ENCODE results near the gene CCDC87.
"Not testable (repeated sequence)": the region's sequence is repeated elsewhere in the genome, so short reads cannot be mapped to it uniquely, and the experiment has no call there.

The CCDC87 gene

GRCh38 chr11:66592457-66593302, at the start of gene CCDC87, which contains the start of gene CCS:
TSS of gene CCDC87 (minus strand) at chr11:66593063. CDS start at chr11:66593015, 48 bp downstream.
TSS of gene CCS (plus strand) at chr11:66593185. CDS start at chr11:66593262, 77 bp downstream.
- peak; percentile 62 to 98 (median 92) for DNase-seq

- DNase-seq: no peak
Observed at GRCh38 chr11:66641834-66642233, 49.0 kb upstream of the CCDC87 start.

GRCh38 chr11:66639814-66640340, 47.0 kb upstream of the CCDC87 start:
- not testable (repeated sequence) for DNase-seq

- DNase-seq: peak in 10 of 51 donors; percentile 33 to 74 (median 50)
Observed at GRCh38 chr11:66639066-66639813, 46.4 kb upstream of the CCDC87 start.

GRCh38 chr11:66638177-66639065, 45.6 kb upstream of the CCDC87 start, which contains the start of gene RBM4:
TSS of gene RBM4 (plus strand) at chr11:66638703. CDS start at chr11:66639712, 1,009 bp downstream.
- DNase-seq: peak; percentile 78 to 100 (median 98)

GRCh38 chr11:66637557-66638176, 44.8 kb upstream of the CCDC87 start:
- DNase-seq: peak in 1 of 51 donors; percentile 17

- no peak for DNase-seq
Observed at GRCh38 chr11:66636411-66636810, 43.5 kb upstream of the CCDC87 start.

GRCh38 chr11:66632952-66633351, 40.1 kb upstream of the CCDC87 start:
- no peak for DNase-seq

- no peak for DNase-seq
Observed at GRCh38 chr11:66631883-66632282, 39.0 kb upstream of the CCDC87 start.

- DNase-seq: no peak
Observed at GRCh38 chr11:66629356-66629755, 36.5 kb upstream of the CCDC87 start.

GRCh38 chr11:66628061-66628603, 35.3 kb upstream of the CCDC87 start:
- DNase-seq: no peak

GRCh38 chr11:66626926-66627325, 34.1 kb upstream of the CCDC87 start:
- no peak for DNase-seq

GRCh38 chr11:66626382-66626781, 33.5 kb upstream of the CCDC87 start:
- no peak for DNase-seq

- DNase-seq: no peak
Observed at GRCh38 chr11:66625752-66626149, 32.9 kb upstream of the CCDC87 start.

GRCh38 chr11:66625041-66625751, 32.3 kb upstream of the CCDC87 start:
- DNase-seq: no peak

- no peak for DNase-seq
Observed at GRCh38 chr11:66624450-66624849, 31.6 kb upstream of the CCDC87 start.

GRCh38 chr11:66619080-66619554, 26.3 kb upstream of the CCDC87 start:
- DNase-seq: peak in 2 of 51 donors; percentile 12 to 26

GRCh38 chr11:66617155-66617834, 24.4 kb upstream of the CCDC87 start:
- DNase-seq: peak in 12 of 51 donors; percentile 52 to 81 (median 63)
